Ovary (tissue), 9 donors: ENCODE measurements around the gene PALS2. TPM values are rescaled to one million over a fixed set of nuclear protein-coding genes. Genes with fewer than 3 reads are reported as not detected.

Experiments used
- DNase-seq, 5 donors: peaks; one replicate each; pipeline ENCODE4 v3.0.0-alpha.2; 2019 to 2020
- H3K27ac ChIP-seq, 2 donors: fragments of 200-600 bp; one replicate each; pipeline versions ENCODE4 v1.5.1 to v1.8.0; 2019 to 2022
- H3K27me3 ChIP-seq: fragments of 200-600 bp; one replicate; pipeline ENCODE4 v1.8.0; 2022
- H3K36me3 ChIP-seq: fragments of 200-600 bp; sonication (generic); one replicate; pipeline ENCODE4 v1.5.1; 2019
- H3K4me1 ChIP-seq: one replicate; pipeline ENCODE4 v1.8.1; 2013; ENCODE audit warnings: mild to moderate bottlenecking, moderate library complexity; ENCODE audit not compliant: insufficient read depth
- H3K4me3 ChIP-seq: fragments of 200-600 bp; sonication (generic); one replicate; pipeline ENCODE4 v1.5.1; 2017
- H3K9me3 ChIP-seq, 2 donors: fragments of 200-600 bp in 1 of 2; sonication (generic) in 1 of 2; one replicate each; pipeline versions ENCODE4 v1.5.1 to v1.8.1; 2013 to 2019; ENCODE audit warnings: mild to moderate bottlenecking in 1 of 2, moderate library complexity in 1 of 2
- CTCF ChIP-seq, 3 donors: fragments of 450-650 bp in 2 of 3; fragments of 200-600 bp in 1 of 3; IDR thresholded peaks; one replicate each; pipeline versions ENCODE4 v1.5.1 to v1.8.0; 2016 to 2022; ENCODE audit warnings: antibody characterized with exemption in 3 of 3, mild to moderate bottlenecking in 1 of 3
- EP300 ChIP-seq: sonication (generic); formaldehyde crosslinking; IDR thresholded peaks from one replicate; pipeline ENCODE4 v1.6.1; 2017; ENCODE audit warnings: antibody characterized with exemption
- POLR2A ChIP-seq: fragments of 450-650 bp; IDR thresholded peaks from one replicate; pipeline ENCODE4 v1.6.1; 2017; ENCODE audit warnings: antibody characterized with exemption, mild to moderate bottlenecking, moderate library complexity
- WGBS, 3 donors: extraction: QIAGEN DNeasy Blood & Tissue Kit in 1 of 3; methylation state at CpG; one replicate each; pipeline versions ENCODE4 v1.1.5 to v1.1.7; 2013 to 2017; 5-methylcytosine and 5-hydroxymethylcytosine counted together
- intact Hi-C, 4 donors: fragments of 100-400 bp; cut with DNase I; formaldehyde crosslinking; loops; one replicate each; pipeline versions ENCODE4 v1.11.0 to v1.15.1; 2022 to 2023
- polyA plus RNA-seq, 2 donors: library from polyadenylated mRNA; stranded (reverse); fragments of 200-250 nt in 1 of 2; fragments of 350-450 nt in 1 of 2; fragmentation: Illumina TruSeq in 1 of 2; extraction: RNeasy Lipid Tissue Mini Kit (QIAGEN cat#74804) in 1 of 2; gene quantifications; one replicate each; pipeline ENCODE4 v1.2.3, GENCODE V29; 2013 to 2014
- total RNA-seq, 7 donors: library from RNA; depleted of rRNA in 2 of 7; stranded (reverse); fragments of >200 nt in 2 of 7; fragmentation: NEBNext Ultra II Directional in 3 of 7; extraction: Animal tissue kit (Norgen Biotek cat#: 25700) in 3 of 7; gene quantifications; one replicate each; pipeline versions ENCODE4 v1.1.0 to v1.2.4, GENCODE V29; 2016 to 2023
- donor health status: DM: no; HTN: no; CAD: no; lungs with moderate emphysema.
- donor health status: DM: no; HTN: no; CAD: no.
- donor health status: Bipolar disorder and iron deficiency.
- donor health status: DM: yes; HTN: yes; CAD: no.
- donor health status: DM: no; HTN: no; CAD: no.
- donor health status: DM: yes; HTN: yes; CAD: no.

Gene PALS2
- total and polyA plus RNA-seq, 9 donors, result 4.9 to 271 (median 57.9) TPM

- no peaks in the 10 kb centered on the region for H3K4me1 ChIP-seq
- H3K27ac ChIP-seq, result no peak overlapping the region
- 67 to 79% (median 68%) methylated on average over 3 of the region's 3 CpGs for WGBS, 3 donors
- no peaks in the 10 kb centered on the region for H3K36me3 ChIP-seq
- TF ChIP-seq POLR2A (no peak), EP300 (no peak), CTCF (IDR thresholded peaks at IDR 0.05) (no peak)
- no peaks in the 10 kb centered on the region for H3K27me3 ChIP-seq
- DNase-seq, result no peak
- intact Hi-C loops, result no loop called here
- H3K9me3 ChIP-seq, result no peaks in the 10 kb centered on the region
- no peak overlapping the region for H3K4me3 ChIP-seq
Measured at GRCh38 chr7:24560772-24561171, 12.5 kb upstream of the PALS2 start.

GRCh38 chr7:24566274-24566673, 7.0 kb upstream of the PALS2 start:
- Histone ChIP-seq H3K4me3 (no peak overlapping the region), H3K9me3 (no peaks in the 10 kb centered on the region), H3K27ac (no peak overlapping the region), H3K27me3 (no peaks in the 10 kb centered on the region), H3K36me3 (no peaks in the 10 kb centered on the region), H3K4me1 (no peaks in the 10 kb centered on the region)
- 84 to 93% (median 87%) methylated on average over 2 of the region's 2 CpGs for WGBS, 3 donors
- intact Hi-C loops, result no loop called here
- no peak for TF ChIP-seq EP300
- DNase-seq, result no peak

- H3K4me1 ChIP-seq, result no peaks in the 10 kb centered on the region
- intact Hi-C loops, result loop anchor here in 1 of 4 donors (10.0 kb wide), 1 partner anchor 84 kb away; no protein-coding TSS in a partner anchor
- WGBS, 3 donors, result 40 to 53% (median 49%) methylated on average over 2 of the region's 2 CpGs
Measured at GRCh38 chr7:24570983-24571382, 2.3 kb upstream of the PALS2 start.

GRCh38 chr7:24572016-24572392, 1.2 kb upstream of the PALS2 start:
- Histone ChIP-seq H3K4me1 (no peaks in the 10 kb centered on the region), H3K36me3 (no peaks in the 10 kb centered on the region), H3K27ac (no peak overlapping the region), H3K4me3 (no peak overlapping the region), H3K9me3 (no peaks in the 10 kb centered on the region), H3K27me3 (no peaks in the 10 kb centered on the region)
- WGBS, 3 donors, result 45 to 60% (median 45%) methylated on average over 4 of the region's 4 CpGs
- no peak for TF ChIP-seq CTCF (IDR thresholded peaks at IDR 0.05)
- TF ChIP-seq POLR2A, result no peak
- no peak for TF ChIP-seq EP300
- intact Hi-C loops, result loop anchor here in 1 of 4 donors (10.0 kb wide), 1 partner anchor 83 kb away; no protein-coding TSS in a partner anchor
- no peak for DNase-seq

More at GRCh38 chr7:24570983-24571382, 2.3 kb upstream of the PALS2 start:
- Histone ChIP-seq H3K27ac (no peak overlapping the region), H3K27me3 (no peaks in the 10 kb centered on the region), H3K9me3 (no peaks in the 10 kb centered on the region), H3K36me3 (no peaks in the 10 kb centered on the region), H3K4me3 (no peak overlapping the region)
- TF ChIP-seq CTCF (IDR thresholded peaks at IDR 0.05) (no peak), POLR2A (no peak)
- DNase-seq, result no peak

- intact Hi-C loops, result loop anchor here in 1 of 4 donors (10.0 kb wide), 1 partner anchor 82 kb away; no protein-coding TSS in a partner anchor
- no peaks in the 10 kb centered on the region for H3K27me3 ChIP-seq
Measured at GRCh38 chr7:24572393-24572996, 757 bp upstream of the PALS2 start.

More at GRCh38 chr7:24572393-24572996, 757 bp upstream of the PALS2 start:
- Histone ChIP-seq H3K9me3 (no peaks in the 10 kb centered on the region), H3K27ac (peak overlapping the region; percentile 77 to 85), H3K36me3 (no peaks in the 10 kb centered on the region), H3K4me3 (peak overlapping the region; percentile 68), H3K4me1 (no peaks in the 10 kb centered on the region)
- peak; percentile 40 to 57 (median 51) for DNase-seq
- WGBS, 3 donors, result 2 to 3% (median 2%) methylated on average over 16 of the region's 16 CpGs
- no peak for TF ChIP-seq CTCF (IDR thresholded peaks at IDR 0.05)
